HFF-Myc (cell line): ENCODE data around the gene KRTAP25-1.

ENCODE experiments used
- DNase-seq: peaks from one replicate; pipeline ENCODE4 v3.0.0-alpha.2; 2011; ENCODE audit warnings: low read depth; ENCODE audit errors: extremely low read depth
- H3K4me3 ChIP-seq: replicated peaks from 2 replicates; pipeline ENCODE4 v1.5.1; 2011; ENCODE audit warnings: low read depth, mild to moderate bottlenecking, control low read depth, low read length
- TF ChIP-seq, protein P1 (sequence below): IDR thresholded peaks from 2 replicates; pipeline ENCODE4 v1.5.1; 2012; ENCODE audit warnings: mild to moderate bottlenecking, low read depth, low read length, control low read depth; ENCODE audit errors: missing control alignments

The KRTAP25-1 gene

DNA sequence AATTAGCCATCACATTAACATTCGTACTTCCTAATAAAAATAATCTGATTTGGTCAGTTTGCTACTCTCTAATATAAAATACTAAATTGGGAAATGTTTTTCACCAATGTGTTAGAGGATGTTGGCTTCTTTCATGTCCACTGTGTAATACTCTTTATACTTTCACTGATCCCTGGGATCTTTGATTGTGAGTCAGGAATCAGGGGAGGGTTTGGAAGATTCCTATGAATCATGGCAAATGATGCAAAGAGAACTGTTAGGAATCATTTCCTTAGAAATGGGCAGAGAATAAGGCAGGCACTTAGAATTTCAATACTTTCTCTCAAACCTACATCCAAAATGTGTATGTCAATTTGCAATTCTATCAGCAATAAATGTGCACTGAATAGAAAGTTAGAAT, 37.5 kb downstream of the KRTAP25-1 start:
- TF ChIP-seq, protein P1, sequence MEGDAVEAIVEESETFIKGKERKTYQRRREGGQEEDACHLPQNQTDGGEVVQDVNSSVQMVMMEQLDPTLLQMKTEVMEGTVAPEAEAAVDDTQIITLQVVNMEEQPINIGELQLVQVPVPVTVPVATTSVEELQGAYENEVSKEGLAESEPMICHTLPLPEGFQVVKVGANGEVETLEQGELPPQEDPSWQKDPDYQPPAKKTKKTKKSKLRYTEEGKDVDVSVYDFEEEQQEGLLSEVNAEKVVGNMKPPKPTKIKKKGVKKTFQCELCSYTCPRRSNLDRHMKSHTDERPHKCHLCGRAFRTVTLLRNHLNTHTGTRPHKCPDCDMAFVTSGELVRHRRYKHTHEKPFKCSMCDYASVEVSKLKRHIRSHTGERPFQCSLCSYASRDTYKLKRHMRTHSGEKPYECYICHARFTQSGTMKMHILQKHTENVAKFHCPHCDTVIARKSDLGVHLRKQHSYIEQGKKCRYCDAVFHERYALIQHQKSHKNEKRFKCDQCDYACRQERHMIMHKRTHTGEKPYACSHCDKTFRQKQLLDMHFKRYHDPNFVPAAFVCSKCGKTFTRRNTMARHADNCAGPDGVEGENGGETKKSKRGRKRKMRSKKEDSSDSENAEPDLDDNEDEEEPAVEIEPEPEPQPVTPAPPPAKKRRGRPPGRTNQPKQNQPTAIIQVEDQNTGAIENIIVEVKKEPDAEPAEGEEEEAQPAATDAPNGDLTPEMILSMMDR = no peak

DNA sequence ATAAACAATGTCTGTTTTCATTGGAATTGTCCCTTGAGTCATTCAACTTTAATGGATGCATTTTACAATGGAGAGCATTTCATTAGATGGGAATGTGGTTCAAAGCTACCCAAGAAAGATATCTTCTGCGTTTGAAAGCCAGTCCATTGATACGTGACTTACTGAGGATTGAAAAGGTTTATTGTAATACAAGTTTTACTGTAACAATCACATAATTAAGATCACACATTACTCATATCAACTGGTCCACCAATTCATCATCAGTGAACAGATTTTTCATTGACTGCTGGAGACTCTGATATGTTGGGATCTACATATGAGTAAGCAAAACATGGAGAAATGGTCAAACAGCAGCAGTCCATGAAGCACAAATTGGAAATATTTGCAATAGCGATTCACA, 39.4 kb downstream of the KRTAP25-1 start:
- DNase-seq = no peak
- H3K4me3 ChIP-seq = no peak overlapping the region
- TF ChIP-seq, protein P1 = no peak

More for the DNA sequence above, 37.5 kb downstream of the KRTAP25-1 start:
- H3K4me3 ChIP-seq = no peak overlapping the region
- DNase-seq = no peak

DNA sequence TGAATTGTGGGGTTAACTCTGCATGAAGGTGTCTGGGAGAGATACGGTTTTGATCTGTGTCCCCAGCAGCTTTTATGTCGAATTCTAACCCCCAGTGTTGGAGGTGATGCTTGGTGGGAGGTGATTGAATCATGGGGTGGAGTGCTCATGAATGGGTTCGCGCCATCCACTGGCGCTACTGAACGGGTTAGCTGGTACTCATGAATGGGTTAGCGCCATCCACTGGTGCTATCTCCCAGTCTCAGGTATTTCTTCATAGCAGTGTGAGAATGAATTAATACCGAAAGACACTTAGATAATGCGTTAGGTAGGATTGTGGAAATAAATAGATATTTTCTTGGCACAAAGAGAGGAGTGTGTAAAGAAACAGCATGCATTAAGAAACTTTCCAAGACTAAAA, 40.5 kb downstream of the KRTAP25-1 start:
- TF ChIP-seq, protein P1 = no peak
- no peak overlapping the region for H3K4me3 ChIP-seq
- no peak for DNase-seq

DNA sequence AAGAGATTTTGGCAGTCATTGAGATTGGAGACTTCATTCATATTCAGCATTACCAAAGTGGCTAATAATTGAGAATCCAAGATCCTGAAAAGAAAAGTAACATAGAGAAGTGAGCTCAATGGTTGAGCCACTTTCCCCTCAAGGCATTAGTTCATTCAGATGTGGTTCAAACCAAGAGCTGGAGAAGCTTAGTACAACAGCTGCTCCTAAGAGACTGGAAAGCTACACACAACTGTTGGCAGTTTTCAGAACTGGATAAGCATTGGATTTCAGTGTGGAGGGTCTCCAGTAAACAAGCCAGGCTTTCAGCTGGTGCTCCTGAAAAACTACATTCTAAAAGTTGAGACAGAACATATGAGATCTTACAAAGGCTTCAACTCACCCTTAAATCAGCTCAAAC, 44.3 kb downstream of the KRTAP25-1 start:
- no peak overlapping the region for H3K4me3 ChIP-seq
- TF ChIP-seq, protein P1 = no peak
- no peak for DNase-seq

DNA sequence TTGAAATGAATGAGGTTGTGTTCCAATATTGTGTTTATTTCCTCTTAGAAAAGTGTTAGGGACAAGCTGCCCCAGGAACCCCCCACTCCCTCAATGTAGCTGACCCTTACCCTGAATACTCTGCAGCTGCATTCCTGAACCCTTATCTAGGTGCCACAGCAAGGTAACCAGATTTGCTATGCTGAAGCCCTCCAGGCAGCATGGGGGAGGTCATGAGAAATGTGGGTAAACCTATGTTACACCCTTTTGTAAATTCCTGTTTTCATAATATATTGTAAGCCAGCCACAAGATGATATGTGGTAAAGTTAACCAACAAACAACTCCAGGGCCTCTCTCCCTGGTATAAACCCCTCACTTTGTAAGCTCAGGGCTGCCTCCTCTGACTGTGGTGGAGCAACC, 45.6 kb downstream of the KRTAP25-1 start:
- no peak overlapping the region for H3K4me3 ChIP-seq
- TF ChIP-seq, protein P1 = no peak
- no peak for DNase-seq

DNA sequence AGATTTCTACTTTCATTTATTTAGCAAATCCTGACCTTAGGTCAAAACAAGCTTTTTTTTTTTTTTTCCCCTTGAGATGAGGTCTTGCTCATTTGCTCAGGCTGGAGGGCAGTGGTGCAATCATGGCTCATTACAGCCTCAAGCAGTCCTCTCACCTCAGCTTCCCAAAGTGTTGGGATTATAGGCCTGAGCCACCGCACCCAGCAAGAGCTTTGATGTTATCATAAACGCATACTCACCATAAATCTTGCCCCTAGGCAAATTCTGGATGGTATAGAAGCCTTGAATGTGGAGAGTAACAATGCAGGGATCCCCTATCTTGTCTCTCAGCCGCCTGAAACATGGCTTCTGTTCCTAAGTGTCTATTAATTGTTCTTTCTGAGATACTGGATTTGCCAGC, 48.7 kb downstream of the KRTAP25-1 start:
- no peak for DNase-seq
- TF ChIP-seq, protein P1 = no peak
- H3K4me3 ChIP-seq = no peak overlapping the region
